Smooth muscle cell (in vitro differentiated cells): ENCODE data around the gene CSF2RB. TPM values are rescaled to one million over a fixed set of nuclear protein-coding genes. Genes with fewer than 3 reads are reported as not detected.
A peak's percentile ranks its signal among the peaks of the same experiment; 100 is the strongest.

Source experiments
- DNase-seq: peaks from one replicate; lab custom pipeline; 2025; ENCODE audit not compliant: unreplicated experiment; lab: John Stamatoyannopoulos, UW
- H2AFZ ChIP-seq: fragments of 200-600 bp; sonication (generic); 2 replicates; pipeline ENCODE4 v1.6.0; 2016; ENCODE audit warnings: antibody characterized with exemption, low read depth, mild to moderate bottlenecking
- H3F3A ChIP-seq: fragments of 200-600 bp; sonication (generic); 2 replicates; pipeline ENCODE4 v1.6.0; 2017; ENCODE audit warnings: antibody characterized with exemption, low read depth
- H3K27ac ChIP-seq: fragments of 200-600 bp; sonication (generic); 2 replicates; pipeline ENCODE4 v1.5.1; 2016; ENCODE audit warnings: low read depth, mild to moderate bottlenecking
- H3K27me3 ChIP-seq: fragments of 200-600 bp; sonication (generic); 2 replicates; pipeline ENCODE4 v1.6.1; 2016; ENCODE audit warnings: low read depth, mild to moderate bottlenecking
- H3K36me3 ChIP-seq: fragments of 200-600 bp; sonication (generic); 2 replicates; pipeline ENCODE4 v1.5.1; 2016; ENCODE audit warnings: low read depth
- H3K4me1 ChIP-seq: fragments of 200-600 bp; sonication (generic); 2 replicates; pipeline ENCODE4 v1.5.1; 2016; ENCODE audit warnings: low read depth
- H3K4me2 ChIP-seq: fragments of 200-600 bp; sonication (generic); 2 replicates; pipeline ENCODE4 v1.6.0; 2016; ENCODE audit warnings: mild to moderate bottlenecking
- H3K4me3 ChIP-seq: fragments of 200-600 bp; sonication (generic); 2 replicates; pipeline ENCODE4 v1.5.1; 2016; ENCODE audit warnings: mild to moderate bottlenecking
- H3K79me2 ChIP-seq: fragments of 200-600 bp; sonication (generic); 2 replicates; pipeline ENCODE4 v1.6.0; 2016; ENCODE audit warnings: low read depth, mild to moderate bottlenecking
- H3K9ac ChIP-seq: fragments of 200-600 bp; sonication (generic); 2 replicates; pipeline ENCODE4 v1.6.0; 2016; ENCODE audit warnings: low read depth
- H3K9me3 ChIP-seq: fragments of 200-600 bp; sonication (generic); replicated peaks from 2 replicates; pipeline ENCODE4 v1.5.1; 2016; ENCODE audit warnings: low read depth
- H4K20me1 ChIP-seq: fragments of 200-600 bp; sonication (generic); 2 replicates; pipeline ENCODE4 v1.6.0; 2016; ENCODE audit warnings: low read depth
- CTCF ChIP-seq: fragments of 200-600 bp; sonication (generic); IDR thresholded peaks from 2 replicates; pipeline ENCODE4 v1.5.1; 2017; ENCODE audit warnings: borderline replicate concordance, mild to moderate bottlenecking, antibody characterized with exemption; ENCODE audit not compliant: insufficient read depth, poor library complexity, severe bottlenecking
- WGBS: methylation state at CpG from one replicate; pipeline ENCODE4 v1.1.7; 2016; ENCODE audit warnings: low lambda C conversion rate; 5-methylcytosine and 5-hydroxymethylcytosine counted together
- polyA plus RNA-seq: library from polyadenylated mRNA; unstranded; fragments of >200 nt; fragmentation: Nextera tagmentation; extraction: Ambion mirVana; gene quantifications from 2 replicates; pipeline ENCODE4 v1.2.1, GENCODE V29; 2016
- total RNA-seq: library from RNA; depleted of rRNA; stranded (reverse); fragments of >200 nt; gene quantifications from 2 replicates; pipeline ENCODE4 v1.2.3, GENCODE V29; 2014

CSF2RB gene
- total and polyA plus RNA-seq, 2 experiments from 2014 or later = 0.43 TPM; not detected in 1

GRCh38 chr22:36871669-36872081 is 41.8 kb upstream of the CSF2RB start:
- no peak for TF ChIP-seq CTCF
- 51% methylated on average over 11 of the region's 11 CpGs for WGBS
- Histone ChIP-seq H3F3A (no peaks in the 10 kb centered on the region), H3K79me2 (no peaks in the 10 kb centered on the region), H3K9me3 (no peaks in the 10 kb centered on the region), H3K4me1 (peaks cover 6% of the 10 kb centered on the region), H4K20me1 (no peaks in the 10 kb centered on the region), H3K9ac (no peak overlapping the region), H3K4me2 (no peak overlapping the region), H2AFZ (no peak overlapping the region), H3K4me3 (no peak overlapping the region), H3K36me3 (no peaks in the 10 kb centered on the region), H3K27me3 (peaks cover 4% of the 10 kb centered on the region), H3K27ac (peak overlapping the region; percentile 40)
- DNase-seq = no peak

GRCh38 chr22:36872084-36872483 is 41.3 kb upstream of the CSF2RB start:
- no peak for TF ChIP-seq CTCF
- no peak overlapping the region for H3K9ac ChIP-seq
- peaks cover 4% of the 10 kb centered on the region for H3K27me3 ChIP-seq
- H2AFZ ChIP-seq = no peak overlapping the region
- H3K36me3 ChIP-seq = no peaks in the 10 kb centered on the region
- no peak for DNase-seq
- peaks cover 6% of the 10 kb centered on the region for H3K4me1 ChIP-seq
- H3K79me2 ChIP-seq = no peaks in the 10 kb centered on the region
- H3K9me3 ChIP-seq = no peaks in the 10 kb centered on the region
- no peak overlapping the region for H3K27ac ChIP-seq
- no peak overlapping the region for H3K4me3 ChIP-seq
- H4K20me1 ChIP-seq = no peaks in the 10 kb centered on the region
- WGBS = 98% methylated on average over 3 of the region's 3 CpGs
- H3F3A ChIP-seq = no peaks in the 10 kb centered on the region
- no peak overlapping the region for H3K4me2 ChIP-seq

- TF ChIP-seq CTCF = no peak
- 100% methylated on average over 2 of the region's 2 CpGs for WGBS
These were observed 40.4 kb upstream of the CSF2RB start for GRCh38 chr22:36872866-36873498.

GRCh38 chr22:36873614-36874308 is 39.7 kb upstream of the CSF2RB start:
- DNase-seq = no peak

More at GRCh38 chr22:36872866-36873498, 40.4 kb upstream of the CSF2RB start:
- H3K4me3 ChIP-seq = no peak overlapping the region
- H3K79me2 ChIP-seq = no peaks in the 10 kb centered on the region
- H3K4me2 ChIP-seq = no peak overlapping the region
- DNase-seq = no peak
- no peak overlapping the region for H2AFZ ChIP-seq
- H3K9ac ChIP-seq = no peak overlapping the region
- H3K27me3 ChIP-seq = peaks cover 4% of the 10 kb centered on the region
- H3K36me3 ChIP-seq = no peaks in the 10 kb centered on the region
- H4K20me1 ChIP-seq = no peaks in the 10 kb centered on the region
- H3K9me3 ChIP-seq = no peaks in the 10 kb centered on the region
- no peak overlapping the region for H3K27ac ChIP-seq
- H3F3A ChIP-seq = no peaks in the 10 kb centered on the region
- H3K4me1 ChIP-seq = peaks cover 6% of the 10 kb centered on the region

More at GRCh38 chr22:36873614-36874308, 39.7 kb upstream of the CSF2RB start:
- no peaks in the 10 kb centered on the region for H3K9me3 ChIP-seq
- no peak overlapping the region for H3K4me3 ChIP-seq
- H3F3A ChIP-seq = no peaks in the 10 kb centered on the region
- H4K20me1 ChIP-seq = no peaks in the 10 kb centered on the region
- 75% methylated on average over 6 of the region's 6 CpGs for WGBS
- peak overlapping the region; percentile 62 for H3K27ac ChIP-seq
- H3K27me3 ChIP-seq = peaks cover 4% of the 10 kb centered on the region
- peak overlapping the region; percentile 56 for H2AFZ ChIP-seq
- H3K79me2 ChIP-seq = no peaks in the 10 kb centered on the region
- TF ChIP-seq CTCF = peak; percentile 30
- H3K9ac ChIP-seq = no peak overlapping the region
- H3K36me3 ChIP-seq = no peaks in the 10 kb centered on the region
- peaks cover 6% of the 10 kb centered on the region for H3K4me1 ChIP-seq
- peak overlapping the region; percentile 55 for H3K4me2 ChIP-seq
